Adrenal gland (tissue), 12 donors: ENCODE data around the gene GLTPD2. TPM values are rescaled to one million over a fixed set of nuclear protein-coding genes. Genes with fewer than 3 reads are reported as not detected.
A peak's percentile ranks its signal among the peaks of the same experiment; 100 is the strongest.

Source experiments
- DNase-seq, 7 donors: peaks; one replicate each; pipeline ENCODE4 v3.0.0-alpha.2; 2019 to 2020
- H3K27ac ChIP-seq, 5 donors: fragments of 200-600 bp; sonication (generic) in 4 of 5; 1 replicate in 3 of 5; 2 replicates in 2 of 5; pipeline versions ENCODE4 v1.5.1 to v1.8.0; 2016 to 2020; ENCODE audit warnings: mild to moderate bottlenecking in 1 of 5
- H3K27me3 ChIP-seq: fragments of 200-600 bp; 2 replicates; pipeline ENCODE4 v1.8.0; 2021
- H3K36me3 ChIP-seq, 2 donors: fragments of 200-600 bp; replicated peaks in 1 of 2; 1 replicate in 1 of 2; 2 replicates in 1 of 2; pipeline versions ENCODE4 v1.5.1 to v1.8.0; 2018 to 2022
- H3K4me1 ChIP-seq, 2 donors: fragments of 200-600 bp; replicated peaks in 1 of 2; 1 replicate in 1 of 2; 2 replicates in 1 of 2; pipeline versions ENCODE4 v1.5.1 to v1.8.0; 2018 to 2021
- H3K4me3 ChIP-seq, 4 donors: fragments of 200-600 bp; sonication (generic) in 3 of 4; one replicate each; pipeline ENCODE4 v1.5.1; 2016 to 2018
- H3K9me3 ChIP-seq, 3 donors: fragments of 200-600 bp; sonication (generic) in 1 of 3; replicated peaks in 1 of 3; 1 replicate in 2 of 3; 2 replicates in 1 of 3; pipeline versions ENCODE4 v1.5.1 to v1.8.0; 2016 to 2021
- CTCF ChIP-seq, 6 experiments: fragments of 450-650 bp in 4 of 6; fragments of 200-600 bp in 2 of 6; sonication (generic) in 1 of 6; IDR thresholded peaks; 1 replicate in 5 of 6; 2 replicates in 1 of 6; pipeline versions ENCODE4 v1.5.1 to v1.8.0; 2016 to 2021; ENCODE audit warnings: antibody characterized with exemption in 6 of 6, mild to moderate bottlenecking in 2 of 6, moderate library complexity in 1 of 6
- POLR2A ChIP-seq, 2 donors: fragments of 450-650 bp; IDR thresholded peaks; one replicate each; pipeline ENCODE4 v1.6.1; 2017; ENCODE audit warnings: antibody characterized with exemption in 2 of 2, mild to moderate bottlenecking in 2 of 2, moderate library complexity in 1 of 2
- WGBS, 4 donors: extraction: QIAGEN DNeasy Blood & Tissue Kit in 2 of 4; methylation state at CpG; one replicate each; pipeline versions ENCODE4 v1.1.5 to v1.1.7; 2013 to 2017; 5-methylcytosine and 5-hydroxymethylcytosine counted together
- intact Hi-C, 2 donors: fragments of 100-400 bp; cut with DNase I; formaldehyde crosslinking; loops; one replicate each; pipeline versions ENCODE4 v1.14.1 to v1.15.0; 2022 to 2023
- polyA plus RNA-seq, 3 donors: library from polyadenylated mRNA; stranded (reverse); fragments of 200-250 nt in 2 of 3; fragments of 350-450 nt in 1 of 3; fragmentation: Illumina TruSeq in 1 of 3; extraction: RNeasy Lipid Tissue Mini Kit (QIAGEN cat#74804) in 1 of 3; gene quantifications; one replicate each; pipeline ENCODE4 v1.2.3, GENCODE V29; 2013 to 2014
- total RNA-seq, 9 donors: library from RNA; depleted of rRNA in 4 of 9; stranded (reverse); fragments of >200 nt in 4 of 9; fragments of 120-200 nt in 1 of 9; fragmentation: NEBNext Ultra II Directional in 1 of 9; extraction: Animal tissue kit (Norgen Biotek cat#: 25700) in 1 of 9; gene quantifications; one replicate each; pipeline versions ENCODE4 v1.1.0 to v1.2.4, GENCODE V29; 2013 to 2023
- donor health status: healthy with polysubstance abuse.
- donor health status: Bipolar disorder and iron deficiency.
- donor health status: DM: yes; HTN: yes; CAD: no.
- donor health status: DM: no; HTN: no; CAD: no.
- donor health status: DM: no; HTN: no; CAD: no.
- donor health status: DM: yes; HTN: yes; CAD: no.

Gene GLTPD2
- total and polyA plus RNA-seq, 12 donors: not detected

GRCh38 chr17:4806777-4807604 lies 18.2 kb downstream of the GLTPD2 start, which contains the start of gene PLD2:
Gene PLD2 (plus strand): TSS chr17:4807152. CDS start chr17:4807773, 621 bp downstream.
- TF ChIP-seq CTCF (IDR thresholded peaks at IDR 0.05) (peak in 1 of 6 experiments; percentile 24), POLR2A (IDR thresholded peaks at IDR 0.05) (peak in 1 of 2 donors; percentile 27)
- Histone ChIP-seq H3K36me3 (no peaks in the 10 kb centered on the region), H3K27me3 (no peaks in the 10 kb centered on the region), H3K27ac (peak within 1 kb of the TSS in 3 of 5 donors; percentile 23 to 79 (median 57)), H3K9me3 (no peaks in the 10 kb centered on the region), H3K4me3 (peak within 1 kb of the TSS; percentile 18 to 70 (median 40)), H3K4me1 (peaks cover 11 to 19% of the 10 kb centered on the region in 2 donors)
- DNase-seq: peak; percentile 79 to 91 (median 84)
- WGBS, 4 donors: 1 to 11% (median 1%) methylated on average over 4 to 106 of the region's 106 CpGs; no CpG with 5 or more reads in 1 of the 4 donors
- intact Hi-C loops: loop anchor here in 1 of 2 donors (5.0 kb wide), 1 partner anchor 75 kb away; no protein-coding TSS in a partner anchor

GRCh38 chr17:4807605-4808377 lies 19.0 kb downstream of the GLTPD2 start:
- no peak for TF ChIP-seq POLR2A (IDR thresholded peaks at IDR 0.05)
- no peak for TF ChIP-seq CTCF (IDR thresholded peaks at IDR 0.05)
- H3K36me3 ChIP-seq: no peaks in the 10 kb centered on the region
- peaks cover 11 to 19% of the 10 kb centered on the region in 2 donors for H3K4me1 ChIP-seq
- intact Hi-C loops: loop anchor here in 1 of 2 donors (5.0 kb wide), 1 partner anchor 75 kb away; no protein-coding TSS in a partner anchor
- peak overlapping the region in 2 of 4 donors; percentile 52 to 70 for H3K4me3 ChIP-seq
- no peaks in the 10 kb centered on the region for H3K27me3 ChIP-seq
- H3K9me3 ChIP-seq: no peaks in the 10 kb centered on the region
- peak overlapping the region in 1 of 5 donors; percentile 79 for H3K27ac ChIP-seq
- DNase-seq: peak in 1 of 7 donors; percentile 14
- 32 to 37% (median 35%) methylated on average over 24 to 32 of the region's 32 CpGs for WGBS, 4 donors

GRCh38 chr17:4808378-4808767 lies 19.6 kb downstream of the GLTPD2 start:
- Histone ChIP-seq H3K27me3 (no peaks in the 10 kb centered on the region), H3K27ac (no peak overlapping the region), H3K4me3 (no peak overlapping the region), H3K36me3 (no peaks in the 10 kb centered on the region), H3K4me1 (peaks cover 11 to 19% of the 10 kb centered on the region in 2 donors), H3K9me3 (no peaks in the 10 kb centered on the region)
- 38 to 56% (median 40%) methylated on average over 2 to 6 of the region's 6 CpGs for WGBS, 4 donors
- DNase-seq: peak in 6 of 7 donors; percentile 60 to 81 (median 75)
- TF ChIP-seq POLR2A (IDR thresholded peaks at IDR 0.05) (no peak), CTCF (IDR thresholded peaks at IDR 0.05) (no peak)
- intact Hi-C loops: loop anchor here in 1 of 2 donors (5.0 kb wide), 1 partner anchor 74 kb away; no protein-coding TSS in a partner anchor
